Type B pancreatic cell (in vitro differentiated cells): ENCODE measurements around the gene ZMYM5. TPM values are rescaled to one million over a fixed set of nuclear protein-coding genes. Genes with fewer than 3 reads are reported as not detected.
"Not testable (repeated sequence)": the region's sequence is repeated elsewhere in the genome, so short reads cannot be mapped to it uniquely, and the experiment has no call there.

Experiments used
- DNase-seq: peaks from one replicate; pipeline ENCODE4 v3.0.0; 2021; ENCODE audit warnings: mixed read lengths; ENCODE audit not compliant: unreplicated experiment; ENCODE audit errors: extremely low spot score
- H3K27ac Mint-ChIP-seq: 2 replicates; pipeline ENCODE4 v1.8.0; 2021; ENCODE audit warnings: mild to moderate bottlenecking, mixed read lengths
- H3K27me3 Mint-ChIP-seq: 2 replicates; pipeline ENCODE4 v1.8.0; 2021; ENCODE audit warnings: mixed read lengths
- H3K36me3 Mint-ChIP-seq: 2 replicates; pipeline ENCODE4 v1.8.0; 2021; ENCODE audit warnings: mixed read lengths
- H3K4me1 Mint-ChIP-seq: one replicate; pipeline ENCODE4 v1.8.0; 2021; ENCODE audit warnings: mixed read lengths; ENCODE audit not compliant: unreplicated experiment
- H3K4me3 Mint-ChIP-seq: 2 replicates; pipeline ENCODE4 v1.8.0; 2021; ENCODE audit warnings: mild to moderate bottlenecking, mixed read lengths
- H3K9me3 Mint-ChIP-seq: 2 replicates; pipeline ENCODE4 v1.8.0; 2021; ENCODE audit warnings: mixed read lengths
- total RNA-seq: library from RNA; stranded (reverse); gene quantifications from 2 replicates; pipeline ENCODE4 v1.2.1, GENCODE V29; 2021; ENCODE audit warnings: low replicate concordance
- TF ChIP-seq, protein P1 (sequence below): fragments of 200-600 bp; sonication (generic); conservative IDR thresholded peaks from 2 replicates; pipeline ENCODE4 v1.5.0; 2021; ENCODE audit warnings: antibody characterized with exemption, mild to moderate bottlenecking

The ZMYM5 gene
- total RNA-seq, 1 donor from 2014 or later: 16.4 TPM

GRCh38 chr13:19818223-19818842 is 45.1 kb downstream of the ZMYM5 start:
- H3K4me3 Mint-ChIP-seq: no peak overlapping the region
- no peaks in the 10 kb centered on the region for H3K9me3 Mint-ChIP-seq
- H3K27ac Mint-ChIP-seq: no peak overlapping the region
- TF ChIP-seq, protein P1, sequence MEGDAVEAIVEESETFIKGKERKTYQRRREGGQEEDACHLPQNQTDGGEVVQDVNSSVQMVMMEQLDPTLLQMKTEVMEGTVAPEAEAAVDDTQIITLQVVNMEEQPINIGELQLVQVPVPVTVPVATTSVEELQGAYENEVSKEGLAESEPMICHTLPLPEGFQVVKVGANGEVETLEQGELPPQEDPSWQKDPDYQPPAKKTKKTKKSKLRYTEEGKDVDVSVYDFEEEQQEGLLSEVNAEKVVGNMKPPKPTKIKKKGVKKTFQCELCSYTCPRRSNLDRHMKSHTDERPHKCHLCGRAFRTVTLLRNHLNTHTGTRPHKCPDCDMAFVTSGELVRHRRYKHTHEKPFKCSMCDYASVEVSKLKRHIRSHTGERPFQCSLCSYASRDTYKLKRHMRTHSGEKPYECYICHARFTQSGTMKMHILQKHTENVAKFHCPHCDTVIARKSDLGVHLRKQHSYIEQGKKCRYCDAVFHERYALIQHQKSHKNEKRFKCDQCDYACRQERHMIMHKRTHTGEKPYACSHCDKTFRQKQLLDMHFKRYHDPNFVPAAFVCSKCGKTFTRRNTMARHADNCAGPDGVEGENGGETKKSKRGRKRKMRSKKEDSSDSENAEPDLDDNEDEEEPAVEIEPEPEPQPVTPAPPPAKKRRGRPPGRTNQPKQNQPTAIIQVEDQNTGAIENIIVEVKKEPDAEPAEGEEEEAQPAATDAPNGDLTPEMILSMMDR: peak; percentile 76
- peak; percentile 75 for DNase-seq
- peaks cover 21% of the 10 kb centered on the region for H3K36me3 Mint-ChIP-seq
- no peaks in the 10 kb centered on the region for H3K27me3 Mint-ChIP-seq
- no peaks in the 10 kb centered on the region for H3K4me1 Mint-ChIP-seq

DNA sequence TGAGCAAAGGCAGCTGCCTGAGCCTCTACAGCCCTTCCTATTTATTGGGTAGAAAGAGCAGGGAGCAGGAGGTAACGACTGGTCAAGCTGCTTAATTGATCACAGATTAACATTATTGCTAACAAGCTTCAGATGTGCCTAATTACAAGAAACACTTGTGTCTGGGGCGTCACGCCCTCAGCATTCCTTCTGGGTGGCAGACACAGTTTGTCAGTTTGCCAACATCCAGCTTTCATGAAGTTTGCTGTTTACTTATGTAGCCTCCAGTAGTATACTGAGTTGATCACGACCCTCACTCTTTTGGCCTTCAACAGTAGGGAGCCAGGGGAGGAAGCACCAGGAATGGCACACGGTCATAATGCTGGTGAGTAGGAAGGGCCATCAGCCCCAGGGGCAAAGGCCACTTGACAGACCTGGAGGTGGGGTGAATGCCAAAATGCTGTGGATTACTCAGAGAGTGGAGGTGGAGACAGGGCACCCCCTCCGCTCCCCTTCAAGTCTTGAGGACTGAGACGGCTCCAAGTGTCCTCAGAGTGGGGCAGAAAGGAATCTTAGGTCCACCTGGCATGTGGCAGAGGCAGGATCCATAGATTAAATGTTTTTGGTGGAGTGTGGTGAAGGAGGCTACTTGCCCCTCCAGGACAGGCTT is 45.8 kb downstream of the ZMYM5 start:
- TF ChIP-seq, protein P1: no peak
- H3K27ac Mint-ChIP-seq: no peak overlapping the region
- DNase-seq: no peak
- peaks cover 21% of the 10 kb centered on the region for H3K36me3 Mint-ChIP-seq
- no peaks in the 10 kb centered on the region for H3K4me1 Mint-ChIP-seq
- H3K27me3 Mint-ChIP-seq: no peaks in the 10 kb centered on the region
- H3K9me3 Mint-ChIP-seq: no peaks in the 10 kb centered on the region
- H3K4me3 Mint-ChIP-seq: no peak overlapping the region

DNA sequence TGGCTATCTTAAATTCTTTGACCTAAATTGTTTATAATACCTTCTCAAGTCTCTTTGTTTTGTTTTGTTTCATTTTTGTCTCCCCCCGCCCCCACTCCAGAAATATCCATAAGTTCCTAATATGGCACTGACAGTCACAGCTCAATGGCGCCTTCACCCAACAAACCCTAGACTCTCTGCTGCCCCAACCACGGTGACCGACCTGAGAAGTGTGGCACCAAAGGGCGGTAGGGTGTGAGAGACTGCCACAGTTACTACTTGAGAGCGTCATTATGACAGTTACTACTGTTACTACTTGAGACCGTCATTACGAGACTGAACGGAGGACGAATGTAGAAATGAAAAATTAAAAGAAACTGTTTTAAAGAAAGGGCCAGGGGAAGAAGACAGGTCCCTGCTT is 46.3 kb downstream of the ZMYM5 start:
- Mint-ChIP-seq H3K9me3 (no peaks in the 10 kb centered on the region), H3K27ac (no peak overlapping the region)
- TF ChIP-seq, protein P1: no peak

GRCh38 chr13:19815842-19816241 is 47.6 kb downstream of the ZMYM5 start:
- H3K27me3 Mint-ChIP-seq, H3K9me3 Mint-ChIP-seq, H3K27ac Mint-ChIP-seq, DNase-seq, H3K4me3 Mint-ChIP-seq, H3K4me1 Mint-ChIP-seq: not testable (repeated sequence)
- peaks cover 21% of the 10 kb centered on the region for H3K36me3 Mint-ChIP-seq

More for the DNA sequence above, 46.3 kb downstream of the ZMYM5 start:
- DNase-seq: no peak
- H3K4me1 Mint-ChIP-seq: no peaks in the 10 kb centered on the region
- peaks cover 25% of the 10 kb centered on the region for H3K36me3 Mint-ChIP-seq
- no peaks in the 10 kb centered on the region for H3K27me3 Mint-ChIP-seq
- no peak overlapping the region for H3K4me3 Mint-ChIP-seq

- peak overlapping the region; percentile 29 for H3K27ac Mint-ChIP-seq
- no peak for DNase-seq
- no peak overlapping the region for H3K4me3 Mint-ChIP-seq
- no peaks in the 10 kb centered on the region for H3K27me3 Mint-ChIP-seq
- H3K36me3 Mint-ChIP-seq: peaks cover 11% of the 10 kb centered on the region
- TF ChIP-seq, protein P1: no peak
- H3K9me3 Mint-ChIP-seq: no peaks in the 10 kb centered on the region
- no peaks in the 10 kb centered on the region for H3K4me1 Mint-ChIP-seq
These were observed 52.2 kb downstream of the ZMYM5 start for GRCh38 chr13:19810996-19811881.

DNA sequence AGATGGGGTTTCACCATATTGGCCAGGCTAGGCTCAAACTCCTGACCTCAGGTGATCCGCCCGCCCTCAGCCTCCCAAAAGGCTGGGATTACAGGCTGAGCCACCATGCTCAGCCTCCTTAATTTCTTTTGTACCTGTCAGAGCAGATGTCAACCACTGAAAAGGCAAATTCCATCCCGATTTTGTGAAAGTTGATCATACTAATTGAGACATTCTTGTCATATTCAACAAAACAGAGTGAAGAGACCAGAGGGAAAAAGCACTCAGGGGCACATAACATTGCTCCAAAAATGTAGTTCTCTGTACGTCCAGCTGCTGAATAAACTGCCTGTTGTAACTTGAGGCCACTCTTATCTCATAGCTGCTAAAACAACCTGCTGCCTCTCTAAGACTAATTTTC is 53.3 kb downstream of the ZMYM5 start:
- no peak overlapping the region for H3K4me3 Mint-ChIP-seq

More for the DNA sequence above, 53.3 kb downstream of the ZMYM5 start:
- Mint-ChIP-seq H3K36me3 (peaks cover 11% of the 10 kb centered on the region), H3K9me3 (no peaks in the 10 kb centered on the region), H3K4me1 (no peaks in the 10 kb centered on the region), H3K27me3 (no peaks in the 10 kb centered on the region), H3K27ac (no peak overlapping the region)
- TF ChIP-seq, protein P1: no peak
- no peak for DNase-seq
